HEK293 (cell line): ENCODE data around the gene PSD4.

Source experiments
- REST ChIP-seq: fragments of 450-650 bp; formaldehyde crosslinking; IDR thresholded peaks from 2 replicates; pipeline ENCODE4 v1.5.1; 2016; ENCODE audit warnings: missing biosample characterization, missing genetic modification characterization
- SCRT2 ChIP-seq: fragments of 450-650 bp; formaldehyde crosslinking; IDR thresholded peaks from 2 replicates; pipeline ENCODE4 v1.5.1; 2016; ENCODE audit warnings: missing biosample characterization, missing genetic modification characterization
- ZNF121 ChIP-seq: fragments of 450-650 bp; formaldehyde crosslinking; IDR thresholded peaks from 2 replicates; pipeline ENCODE4 v1.5.1; 2016; ENCODE audit warnings: missing biosample characterization, missing genetic modification characterization

- TF ChIP-seq SCRT2 (tag by site-specific recombination) = no peak
- no peak for TF ChIP-seq REST (tag by site-specific recombination)
- no peak for TF ChIP-seq ZNF121
These were observed 45.7 kb downstream of the PSD4 start for GRCh38 chr2:113219525-113219888.
